Cardiac septum (tissue), 1 donor: ENCODE data around the gene IFT74. TPM values are rescaled to one million over a fixed set of nuclear protein-coding genes. Genes with fewer than 3 reads are reported as not detected.

Source experiments
- DNase-seq: peaks from one replicate; pipeline ENCODE4 v3.0.0-alpha.2; 2020; ENCODE audit warnings: low spot score
- intact Hi-C: fragments of 100-400 bp; cut with DNase I; formaldehyde crosslinking; loops from one replicate; pipeline ENCODE4 v1.14.0; 2022
- total RNA-seq: library from RNA; stranded (reverse); fragmentation: NEBNext Ultra II Directional; extraction: Animal tissue kit (Norgen Biotek cat#: 25700); gene quantifications from one replicate; pipeline ENCODE4 v1.2.1, GENCODE V29; 2021
- donor health status: DM: no; HTN: no; CAD: no.

The IFT74 gene
- total RNA-seq, 1 donor from 2014 or later: 8.7 TPM

GRCh38 chr9:27110181-27110580 lies 154.0 kb downstream of the IFT74 start:
- intact Hi-C loops: no loop called here
- no peak for DNase-seq

- DNase-seq: no peak
- intact Hi-C loops: no loop called here
Observed at GRCh38 chr9:27112235-27112634, 156.0 kb downstream of the IFT74 start.

Other genes with a start within 250 kb of the IFT74 start
- 8.3 TPM for gene CAAP1, start 63.6 kb upstream of the IFT74 start, total RNA-seq
- gene PLAA, start 9.2 kb upstream of the IFT74 start, total RNA-seq: 31.5 TPM
- gene LRRC19, start 49.3 kb downstream of the IFT74 start, total RNA-seq: not detected
- gene TEK, start 152.8 kb downstream of the IFT74 start, total RNA-seq: 21.0 TPM